NCI-H69 (cell line): ENCODE measurements around the gene ANKRD12.

Source experiments
- DNase-seq: peaks from one replicate; lab custom pipeline; 2025; lab: John Stamatoyannopoulos, UW

The ANKRD12 gene

GRCh38 chr18:9184998-9185613, 48.5 kb downstream of the ANKRD12 start:
- no peak for DNase-seq

GRCh38 chr18:9188359-9189231, 52.0 kb downstream of the ANKRD12 start:
- DNase-seq: no peak

DNA sequence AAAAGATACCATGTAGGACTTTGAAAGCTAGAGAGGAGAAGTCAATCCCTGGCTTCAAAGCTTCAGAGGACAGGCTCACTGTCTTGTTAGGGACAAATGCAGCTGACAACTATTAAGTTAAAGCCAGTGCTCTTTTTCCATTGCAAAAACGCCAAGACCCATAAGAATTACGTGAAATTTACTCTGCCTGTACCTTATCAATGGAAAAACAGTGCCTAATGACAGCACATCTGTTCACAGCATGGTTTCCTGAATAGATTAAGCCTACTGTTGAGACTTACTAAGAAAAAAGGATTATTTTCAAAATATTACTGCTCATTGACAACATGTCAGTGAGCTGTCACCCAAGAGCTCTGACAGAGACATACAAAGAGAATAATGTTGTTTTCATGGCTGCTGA, 52.9 kb downstream of the ANKRD12 start:
- no peak for DNase-seq

GRCh38 chr18:9191658-9192256, 55.2 kb downstream of the ANKRD12 start:
- DNase-seq: no peak

DNA sequence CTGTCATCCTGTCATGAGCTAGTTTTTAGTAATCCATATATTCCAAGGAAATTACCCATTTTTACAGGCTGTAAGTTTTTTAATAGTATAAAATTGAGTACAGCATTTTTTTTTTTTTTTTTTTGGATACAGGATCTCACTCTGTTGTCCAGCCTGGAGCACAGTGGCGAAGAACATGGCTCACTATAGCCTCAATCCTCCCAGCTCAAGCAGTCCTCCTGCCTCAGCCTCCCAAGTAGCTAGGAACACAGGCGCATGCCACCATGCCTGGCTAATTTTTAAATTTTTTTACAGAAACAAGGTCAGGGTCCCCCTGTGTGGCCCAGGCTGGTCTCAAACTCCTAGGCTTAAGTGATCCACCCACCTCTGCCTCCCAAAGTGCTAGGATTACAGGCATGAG, 56.5 kb downstream of the ANKRD12 start:
- no peak for DNase-seq

DNA sequence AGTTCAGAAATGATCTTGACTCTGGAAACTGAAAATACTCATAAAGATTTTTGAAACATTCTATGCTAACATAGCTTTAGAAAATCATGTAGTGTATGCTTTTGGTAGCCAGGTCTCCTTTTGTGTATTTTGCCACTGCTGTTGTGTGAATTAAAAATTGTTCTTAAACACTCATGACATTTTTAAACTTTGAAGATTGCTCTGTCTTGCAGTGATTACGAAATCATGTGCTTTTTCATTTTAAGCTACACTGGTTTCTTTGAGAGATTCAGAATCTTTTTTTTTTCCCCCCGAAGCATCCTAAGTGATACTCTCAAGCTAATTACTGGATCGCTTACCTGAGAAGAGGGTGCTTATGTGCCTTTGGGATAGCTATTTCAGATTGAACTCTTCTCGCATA, 60.0 kb downstream of the ANKRD12 start:
- DNase-seq: no peak

- no peak for DNase-seq
Measured at GRCh38 chr18:9199681-9200080, 63.1 kb downstream of the ANKRD12 start.

- no peak for DNase-seq
Measured at GRCh38 chr18:9201224-9201623, 64.6 kb downstream of the ANKRD12 start.

DNA sequence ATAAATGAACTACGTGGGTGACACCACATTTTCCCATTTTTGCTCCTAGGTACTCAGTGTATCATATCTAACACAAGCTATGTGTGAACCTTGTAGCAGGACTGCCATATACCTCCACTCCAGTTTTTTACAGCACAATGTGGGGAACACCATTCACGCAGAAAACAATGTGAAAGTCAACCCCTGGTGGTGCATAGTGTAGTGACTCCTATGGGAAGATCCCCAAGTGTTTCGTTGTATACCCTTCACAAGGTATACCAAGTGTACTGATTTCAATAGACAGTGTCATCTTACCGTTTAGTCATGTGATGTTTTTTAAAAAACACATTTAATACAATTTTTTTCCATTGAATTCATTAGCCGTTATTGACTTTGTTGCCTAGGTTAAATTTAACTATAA, 68.1 kb downstream of the ANKRD12 start:
- DNase-seq: no peak

GRCh38 chr18:9206421-9206820, 69.8 kb downstream of the ANKRD12 start:
- no peak for DNase-seq

- DNase-seq: no peak
Measured at GRCh38 chr18:9209279-9209678, 72.7 kb downstream of the ANKRD12 start.

GRCh38 chr18:9210966-9211365, 74.4 kb downstream of the ANKRD12 start:
- no peak for DNase-seq

- DNase-seq: no peak
Measured at GRCh38 chr18:9211955-9212354, 75.4 kb downstream of the ANKRD12 start.

DNA sequence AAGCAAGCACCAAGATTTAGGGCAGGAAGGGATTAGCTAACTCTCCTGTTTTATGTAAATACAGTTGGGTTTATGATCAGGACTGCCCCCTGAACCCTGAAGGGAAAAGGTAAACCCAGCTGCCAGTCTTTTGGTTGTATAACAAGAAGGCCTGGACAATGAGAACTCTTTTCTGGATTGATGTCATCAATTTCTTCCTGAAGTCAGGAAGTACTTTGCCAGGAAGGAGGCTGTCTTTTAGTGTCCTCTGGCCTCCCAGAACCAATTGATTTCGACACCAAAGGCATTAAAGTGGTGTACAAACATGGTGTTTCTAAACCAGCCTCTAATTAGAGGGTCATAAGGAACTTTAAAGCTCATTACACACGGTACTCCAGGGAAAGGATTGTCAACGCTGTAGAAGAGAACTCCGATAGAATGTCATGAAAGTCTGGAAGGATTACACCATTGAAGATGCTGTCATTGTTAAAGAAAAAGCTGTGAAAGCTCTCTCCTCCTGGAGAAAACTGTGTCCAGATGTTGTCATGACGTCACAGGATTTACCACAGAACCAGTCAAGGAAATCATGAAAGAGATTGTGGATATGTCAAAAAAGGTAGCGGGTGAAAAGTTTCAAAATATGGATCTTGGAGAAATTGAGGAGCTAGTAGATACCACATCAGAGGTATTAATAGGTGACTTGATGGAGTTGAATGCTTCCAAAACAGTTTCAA, 78.8 kb downstream of the ANKRD12 start:
- peak; percentile 54 for DNase-seq

- no peak for DNase-seq
Measured at GRCh38 chr18:9216459-9216858, 79.9 kb downstream of the ANKRD12 start.

DNA sequence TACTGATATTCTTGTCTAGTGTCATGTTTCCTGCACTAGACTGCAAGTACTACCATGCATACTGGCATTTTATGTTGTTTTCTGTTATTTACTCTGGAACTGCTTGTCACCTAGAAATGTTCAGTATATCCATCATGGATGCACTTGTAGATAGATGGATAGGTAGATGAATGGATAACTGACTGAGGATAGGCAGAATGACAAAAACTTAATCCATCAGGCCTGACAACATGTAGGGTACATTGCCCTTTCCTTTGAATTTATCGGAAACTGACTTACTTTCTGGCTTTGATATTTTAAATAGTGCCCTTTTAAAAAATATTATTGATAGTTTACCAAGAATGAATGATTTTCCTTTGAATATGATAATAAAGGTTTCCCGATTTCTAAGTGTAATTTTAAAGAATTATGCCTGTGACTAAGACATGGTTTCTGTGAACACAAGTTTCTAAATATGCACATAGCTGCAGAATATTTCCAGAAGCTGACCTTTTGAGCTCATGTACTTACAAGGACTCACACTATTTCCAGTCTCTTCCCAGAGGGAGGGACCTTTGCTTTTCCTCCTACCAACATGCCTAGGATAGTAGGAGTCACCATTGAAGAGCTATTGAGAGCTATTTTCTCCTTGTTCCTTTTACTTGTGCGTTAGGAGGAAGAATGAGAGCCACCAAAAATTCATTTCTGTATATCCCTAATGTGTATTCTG, 81.3 kb downstream of the ANKRD12 start:
- DNase-seq: no peak

DNA sequence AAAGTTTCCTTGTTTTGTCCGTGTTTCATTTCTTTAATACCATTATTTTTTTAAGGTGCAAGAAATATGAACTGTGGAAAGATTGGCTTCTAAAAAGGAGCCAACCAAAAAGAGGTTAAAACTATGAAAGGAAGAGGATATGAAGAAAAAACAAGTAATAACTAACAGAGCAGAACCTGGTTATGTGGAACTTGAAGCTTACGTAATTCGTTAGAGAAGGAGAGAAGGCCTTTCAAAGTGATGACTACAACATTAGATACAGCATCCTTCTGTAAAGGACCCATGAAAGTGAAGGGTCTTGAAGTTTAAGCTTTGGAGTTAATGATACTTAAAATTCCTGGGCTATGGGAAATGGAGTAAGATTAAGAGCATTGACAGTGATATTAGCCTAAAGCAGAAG, 84.5 kb downstream of the ANKRD12 start:
- DNase-seq: no peak

DNA sequence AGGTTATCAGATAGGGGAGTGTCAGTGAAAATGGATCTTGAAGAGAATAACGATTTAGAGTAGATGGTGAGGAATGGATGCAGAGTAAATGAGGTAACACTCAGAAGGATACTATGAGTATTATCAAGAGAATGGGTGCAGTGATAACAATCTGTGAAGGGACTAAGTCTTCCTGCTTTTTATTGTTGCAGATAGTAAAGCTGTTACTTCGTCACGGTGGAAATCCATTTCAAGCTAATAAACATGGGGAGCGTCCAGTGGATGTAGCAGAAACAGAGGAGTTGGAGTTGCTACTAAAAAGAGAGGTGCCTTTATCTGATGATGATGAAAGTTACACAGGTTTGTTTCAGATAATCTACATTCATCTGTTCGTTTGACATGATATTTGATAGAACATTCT, 85.1 kb downstream of the ANKRD12 start:
- DNase-seq: no peak

- DNase-seq: no peak
Measured at GRCh38 chr18:9223356-9223755, 86.8 kb downstream of the ANKRD12 start.

DNA sequence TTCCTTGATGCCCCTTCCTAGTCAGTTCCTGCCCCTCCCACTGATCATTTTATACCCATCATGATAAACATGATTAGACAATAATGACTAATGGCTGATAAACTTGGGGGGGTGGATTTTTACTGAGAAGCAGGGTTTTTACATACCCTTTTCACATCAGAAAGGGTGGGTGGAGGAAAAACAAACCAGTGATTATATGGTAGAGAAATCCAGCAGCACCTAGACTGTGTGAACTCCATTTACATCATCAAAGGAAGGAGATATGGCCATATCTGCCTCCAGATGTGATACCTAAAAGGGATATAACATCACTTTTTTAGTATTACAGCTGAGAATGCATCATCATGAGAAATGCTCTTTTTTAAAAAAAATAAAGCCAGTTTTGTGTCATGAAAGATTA, 89.9 kb downstream of the ANKRD12 start:
- no peak for DNase-seq

- no peak for DNase-seq
Measured at GRCh38 chr18:9231852-9232486, 95.4 kb downstream of the ANKRD12 start.
